Neural cell (in vitro differentiated cells): ENCODE results near the gene SFXN4.

ENCODE experiments used
- CTCF ChIP-seq: fragments of 450-650 bp; IDR thresholded peaks from 2 replicates; pipeline ENCODE4 v1.5.1; 2014; ENCODE audit warnings: antibody characterized with exemption, mild to moderate bottlenecking, moderate library complexity; ENCODE audit not compliant: poor library complexity, severe bottlenecking
- EZH2 ChIP-seq: fragments of 200-600, 300-800 bp; shearing (Covaris generic), sonication (generic); IDR thresholded peaks from 2 replicates; pipeline ENCODE4 v1.6.1; 2014; ENCODE audit warnings: antibody characterized with exemption, low read length, borderline replicate concordance, mild to moderate bottlenecking; ENCODE audit not compliant: insufficient read depth, poor library complexity, severe bottlenecking
- MXI1 ChIP-seq: fragments of 450-650 bp; conservative IDR thresholded peaks from 2 replicates; pipeline ENCODE4 v1.6.1; 2014; ENCODE audit warnings: antibody characterized with exemption, mild to moderate bottlenecking; ENCODE audit not compliant: poor library complexity, severe bottlenecking
- POLR2AphosphoS5 ChIP-seq: IDR thresholded peaks from 2 replicates; pipeline ENCODE4 v1.6.1; 2012
- RAD21 ChIP-seq: fragments of 450-650 bp; conservative IDR thresholded peaks from 2 replicates; pipeline ENCODE4 v1.6.1; 2014; ENCODE audit warnings: antibody characterized with exemption, mild to moderate bottlenecking, moderate library complexity

- TF ChIP-seq EZH2, result no peak
- TF ChIP-seq CTCF, result no peak
- no peak for TF ChIP-seq MXI1
- TF ChIP-seq POLR2AphosphoS5, result no peak
- no peak for TF ChIP-seq RAD21
These were observed 53.5 kb downstream of the SFXN4 start for GRCh38 chr10:119112056-119112455.
